ENCODE results near the gene TMEM129.

Gene TMEM129

GRCh38 chr4:1669270-1669669 is 51.9 kb downstream of the TMEM129 start:
- DNase-seq (ENCODE audit: low read depth), result no peak
- TF ChIP-seq, protein P1, sequence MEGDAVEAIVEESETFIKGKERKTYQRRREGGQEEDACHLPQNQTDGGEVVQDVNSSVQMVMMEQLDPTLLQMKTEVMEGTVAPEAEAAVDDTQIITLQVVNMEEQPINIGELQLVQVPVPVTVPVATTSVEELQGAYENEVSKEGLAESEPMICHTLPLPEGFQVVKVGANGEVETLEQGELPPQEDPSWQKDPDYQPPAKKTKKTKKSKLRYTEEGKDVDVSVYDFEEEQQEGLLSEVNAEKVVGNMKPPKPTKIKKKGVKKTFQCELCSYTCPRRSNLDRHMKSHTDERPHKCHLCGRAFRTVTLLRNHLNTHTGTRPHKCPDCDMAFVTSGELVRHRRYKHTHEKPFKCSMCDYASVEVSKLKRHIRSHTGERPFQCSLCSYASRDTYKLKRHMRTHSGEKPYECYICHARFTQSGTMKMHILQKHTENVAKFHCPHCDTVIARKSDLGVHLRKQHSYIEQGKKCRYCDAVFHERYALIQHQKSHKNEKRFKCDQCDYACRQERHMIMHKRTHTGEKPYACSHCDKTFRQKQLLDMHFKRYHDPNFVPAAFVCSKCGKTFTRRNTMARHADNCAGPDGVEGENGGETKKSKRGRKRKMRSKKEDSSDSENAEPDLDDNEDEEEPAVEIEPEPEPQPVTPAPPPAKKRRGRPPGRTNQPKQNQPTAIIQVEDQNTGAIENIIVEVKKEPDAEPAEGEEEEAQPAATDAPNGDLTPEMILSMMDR (IDR thresholded peaks at IDR 0.05; ENCODE audit: insufficient read depth, low read depth, low read length, missing control alignments), result no peak
- no peak overlapping the region for H3K4me3 ChIP-seq (ENCODE audit: low read depth, low read length)

GRCh38 chr4:1668488-1668840 is 52.7 kb downstream of the TMEM129 start:
- TF ChIP-seq, protein P1 (IDR thresholded peaks at IDR 0.05; ENCODE audit: insufficient read depth, low read depth, low read length, missing control alignments), result no peak
- H3K4me3 ChIP-seq (ENCODE audit: low read depth, low read length), result no peak overlapping the region
- no peak for DNase-seq (ENCODE audit: low read depth)

GRCh38 chr4:1667273-1667672 is 53.9 kb downstream of the TMEM129 start:
- no peak for DNase-seq (ENCODE audit: low read depth)
- no peak overlapping the region for H3K4me3 ChIP-seq (ENCODE audit: low read depth, low read length)
- TF ChIP-seq, protein P1 (IDR thresholded peaks at IDR 0.05; ENCODE audit: insufficient read depth, low read depth, low read length, missing control alignments), result no peak

GRCh38 chr4:1666391-1666790 is 54.7 kb downstream of the TMEM129 start:
- no peak for DNase-seq (ENCODE audit: low read depth)
- no peak overlapping the region for H3K4me3 ChIP-seq (ENCODE audit: low read depth, low read length)
- TF ChIP-seq, protein P1 (IDR thresholded peaks at IDR 0.05; ENCODE audit: insufficient read depth, low read depth, low read length, missing control alignments), result no peak
